Measurements from ENCODE around the gene TOB2.

TOB2 gene
- total RNA-seq: 55.6 to 105 (median 77.8) reads per million in 9 experiments

- Mint-ChIP-seq H3K36me3 (ENCODE audit: insufficient read depth) (peaks cover 54% of the 10 kb centered on the region), H3K4me3 (peak within 1 kb of the TSS; percentile 84 to 99), H3K4me1 (ENCODE audit: low read depth in 2 of 2) (peaks cover 33% of the 10 kb centered on the region in 2 donors), H3K27me3 (no peaks in the 10 kb centered on the region), H3K9me3 (no peaks in the 10 kb centered on the region), H3K27ac (peak within 1 kb of the TSS; percentile 91 to 96)
- DNase-seq (peak; percentile 92 to 95 (median 94)), ATAC-seq (replicated peaks) (peak; percentile 65)
Measured at GRCh38 chr22:41446639-41447434, at the start of gene TOB2. Gene TOB2, minus strand, starts transcription at chr22:41446801. Its CDS starts 9,456 bp downstream, at chr22:41437345.

- Mint-ChIP-seq H3K27me3 (no peaks in the 10 kb centered on the region), H3K27ac (no peak overlapping the region), H3K36me3 (ENCODE audit: insufficient read depth) (peaks cover 15% of the 10 kb centered on the region), H3K4me1 (ENCODE audit: low read depth in 2 of 2) (peaks cover 26 to 34% of the 10 kb centered on the region in 2 donors), H3K4me3 (no peak overlapping the region), H3K9me3 (no peaks in the 10 kb centered on the region)
- no peak for ATAC-seq (replicated peaks)
- no peak for DNase-seq
Measured at GRCh38 chr22:41491374-41492100, 44.9 kb upstream of the TOB2 start.

- Mint-ChIP-seq H3K4me3 (no peak overlapping the region), H3K9me3 (no peaks in the 10 kb centered on the region), H3K4me1 (ENCODE audit: low read depth in 2 of 2) (peaks cover 31 to 44% of the 10 kb centered on the region in 2 donors)
Measured at GRCh38 chr22:41488596-41489385, 42.2 kb upstream of the TOB2 start.

GRCh38 chr22:41488076-41488475 is 41.5 kb upstream of the TOB2 start:
- Mint-ChIP-seq H3K4me1 (ENCODE audit: low read depth in 2 of 2) (peaks cover 34 to 46% of the 10 kb centered on the region in 2 donors), H3K27ac (no peak overlapping the region), H3K27me3 (no peaks in the 10 kb centered on the region), H3K36me3 (ENCODE audit: insufficient read depth) (peaks cover 20% of the 10 kb centered on the region), H3K9me3 (no peaks in the 10 kb centered on the region), H3K4me3 (no peak overlapping the region)
- ATAC-seq (replicated peaks): no peak
- no peak for DNase-seq

More at GRCh38 chr22:41488596-41489385, 42.2 kb upstream of the TOB2 start:
- Mint-ChIP-seq H3K36me3 (ENCODE audit: insufficient read depth) (peaks cover 20% of the 10 kb centered on the region), H3K27ac (peak overlapping the region; percentile 16 to 32), H3K27me3 (no peaks in the 10 kb centered on the region)
- DNase-seq: no peak
- ATAC-seq (replicated peaks): no peak

GRCh38 chr22:41487037-41487935 is 40.7 kb upstream of the TOB2 start:
- DNase-seq (no peak), ATAC-seq (replicated peaks) (no peak)
- Mint-ChIP-seq H3K4me3 (no peak overlapping the region), H3K27ac (no peak overlapping the region), H3K27me3 (no peaks in the 10 kb centered on the region), H3K4me1 (ENCODE audit: low read depth in 2 of 2) (peaks cover 40 to 54% of the 10 kb centered on the region in 2 donors), H3K36me3 (ENCODE audit: insufficient read depth) (peaks cover 19% of the 10 kb centered on the region), H3K9me3 (no peaks in the 10 kb centered on the region)

GRCh38 chr22:41485033-41485432 is 38.4 kb upstream of the TOB2 start:
- ATAC-seq (replicated peaks): no peak
- no peak for DNase-seq
- no peaks in the 10 kb centered on the region for H3K9me3 Mint-ChIP-seq
- H3K4me3 Mint-ChIP-seq: peak overlapping the region in 1 of 2 donors; percentile 10
- H3K27me3 Mint-ChIP-seq: no peaks in the 10 kb centered on the region
- peaks cover 15% of the 10 kb centered on the region for H3K36me3 Mint-ChIP-seq (ENCODE audit: insufficient read depth)
- no peak overlapping the region for H3K27ac Mint-ChIP-seq
- H3K4me1 Mint-ChIP-seq (ENCODE audit: low read depth in 2 of 2): peaks cover 46 to 66% of the 10 kb centered on the region in 2 donors

GRCh38 chr22:41482319-41482935 is 35.8 kb upstream of the TOB2 start:
- Mint-ChIP-seq H3K27me3 (no peaks in the 10 kb centered on the region), H3K4me1 (ENCODE audit: low read depth in 2 of 2) (peaks cover 37 to 55% of the 10 kb centered on the region in 2 donors), H3K9me3 (no peaks in the 10 kb centered on the region), H3K4me3 (no peak overlapping the region), H3K27ac (peak overlapping the region; percentile 13 to 75), H3K36me3 (ENCODE audit: insufficient read depth) (peaks cover 26% of the 10 kb centered on the region)
- ATAC-seq (replicated peaks) (no peak), DNase-seq (no peak)

- Mint-ChIP-seq H3K9me3 (no peaks in the 10 kb centered on the region), H3K27ac (peak overlapping the region in 1 of 2 donors; percentile 13), H3K27me3 (no peaks in the 10 kb centered on the region), H3K4me1 (ENCODE audit: low read depth in 2 of 2) (peaks cover 34 to 50% of the 10 kb centered on the region in 2 donors), H3K36me3 (ENCODE audit: insufficient read depth) (peaks cover 24% of the 10 kb centered on the region), H3K4me3 (no peak overlapping the region)
- ATAC-seq (replicated peaks) (no peak), DNase-seq (no peak)
Measured at GRCh38 chr22:41481925-41482318, 35.3 kb upstream of the TOB2 start.

- Mint-ChIP-seq H3K9me3 (no peaks in the 10 kb centered on the region), H3K36me3 (ENCODE audit: insufficient read depth) (peaks cover 25% of the 10 kb centered on the region), H3K27ac (no peak overlapping the region), H3K4me3 (no peak overlapping the region), H3K27me3 (no peaks in the 10 kb centered on the region), H3K4me1 (ENCODE audit: low read depth in 2 of 2) (peaks cover 32 to 46% of the 10 kb centered on the region in 2 donors)
- DNase-seq (no peak), ATAC-seq (replicated peaks) (no peak)
Measured at GRCh38 chr22:41481131-41481830, 34.7 kb upstream of the TOB2 start.

GRCh38 chr22:41480397-41480735 is 33.8 kb upstream of the TOB2 start:
- H3K27ac Mint-ChIP-seq: no peak overlapping the region
- H3K9me3 Mint-ChIP-seq: no peaks in the 10 kb centered on the region
- H3K27me3 Mint-ChIP-seq: no peaks in the 10 kb centered on the region
- peaks cover 29 to 42% of the 10 kb centered on the region in 2 donors for H3K4me1 Mint-ChIP-seq (ENCODE audit: low read depth in 2 of 2)
- DNase-seq (no peak), ATAC-seq (replicated peaks) (no peak)
- H3K4me3 Mint-ChIP-seq: no peak overlapping the region
- peaks cover 27% of the 10 kb centered on the region for H3K36me3 Mint-ChIP-seq (ENCODE audit: insufficient read depth)

- peaks cover 30 to 42% of the 10 kb centered on the region in 2 donors for H3K4me1 Mint-ChIP-seq (ENCODE audit: low read depth in 2 of 2)
Measured at GRCh38 chr22:41479671-41480396, 33.2 kb upstream of the TOB2 start.

More at GRCh38 chr22:41479671-41480396, 33.2 kb upstream of the TOB2 start:
- ATAC-seq (replicated peaks) (no peak), DNase-seq (no peak)
- Mint-ChIP-seq H3K27ac (no peak overlapping the region), H3K4me3 (no peak overlapping the region), H3K27me3 (no peaks in the 10 kb centered on the region), H3K36me3 (ENCODE audit: insufficient read depth) (peaks cover 26% of the 10 kb centered on the region), H3K9me3 (no peaks in the 10 kb centered on the region)

All from effector memory CD8-positive, alpha-beta T cell (primary cell).